Astrocyte of the cerebellum (primary cell): ENCODE measurements around the gene ATP10D.

ENCODE experiments used
- DNase-seq: peaks from one replicate; pipeline ENCODE4 v3.0.0-alpha.2; 2011; ENCODE audit warnings: low read depth
- H3K4me3 ChIP-seq: 2 replicates; pipeline ENCODE4 v1.5.1; 2011; ENCODE audit warnings: mild to moderate bottlenecking, low read depth, low read length, moderate library complexity
- in situ Hi-C: cut with HindIII; loops from 2 replicates; pipeline ENCODE4 v1.10.0; 2017; ENCODE audit warnings: low sequenced_read_pairs
- TF ChIP-seq, protein P1 (sequence below): IDR thresholded peaks from 2 replicates; pipeline ENCODE4 v1.5.1; 2012; ENCODE audit warnings: low read length, low read depth, moderate library complexity, mild to moderate bottlenecking; ENCODE audit errors: missing control alignments

Gene ATP10D

DNA sequence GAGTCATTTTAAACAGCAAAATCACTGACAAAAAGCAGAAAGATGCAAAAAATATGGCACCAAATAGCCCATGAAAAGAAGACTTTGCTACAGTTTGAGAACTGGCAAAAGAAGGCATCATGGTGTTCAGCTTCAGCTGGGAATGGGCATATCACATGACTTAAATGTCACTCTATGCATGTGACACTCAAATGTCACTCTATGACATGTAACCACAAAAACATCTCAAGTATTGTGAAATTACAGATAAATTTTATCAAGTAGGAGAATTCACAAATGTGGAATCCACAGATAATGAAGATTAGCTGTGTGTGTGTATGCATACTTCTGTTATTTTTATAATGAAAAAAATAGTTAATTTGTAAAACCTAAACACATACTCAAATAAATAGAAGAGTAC lies 81.9 kb downstream of the ATP10D start:
- no peak overlapping the region for H3K4me3 ChIP-seq
- in situ Hi-C loops: loop anchor here (5.0 kb wide), 1 partner anchor 90 kb away; no protein-coding TSS in a partner anchor
- no peak for DNase-seq
- TF ChIP-seq, protein P1, sequence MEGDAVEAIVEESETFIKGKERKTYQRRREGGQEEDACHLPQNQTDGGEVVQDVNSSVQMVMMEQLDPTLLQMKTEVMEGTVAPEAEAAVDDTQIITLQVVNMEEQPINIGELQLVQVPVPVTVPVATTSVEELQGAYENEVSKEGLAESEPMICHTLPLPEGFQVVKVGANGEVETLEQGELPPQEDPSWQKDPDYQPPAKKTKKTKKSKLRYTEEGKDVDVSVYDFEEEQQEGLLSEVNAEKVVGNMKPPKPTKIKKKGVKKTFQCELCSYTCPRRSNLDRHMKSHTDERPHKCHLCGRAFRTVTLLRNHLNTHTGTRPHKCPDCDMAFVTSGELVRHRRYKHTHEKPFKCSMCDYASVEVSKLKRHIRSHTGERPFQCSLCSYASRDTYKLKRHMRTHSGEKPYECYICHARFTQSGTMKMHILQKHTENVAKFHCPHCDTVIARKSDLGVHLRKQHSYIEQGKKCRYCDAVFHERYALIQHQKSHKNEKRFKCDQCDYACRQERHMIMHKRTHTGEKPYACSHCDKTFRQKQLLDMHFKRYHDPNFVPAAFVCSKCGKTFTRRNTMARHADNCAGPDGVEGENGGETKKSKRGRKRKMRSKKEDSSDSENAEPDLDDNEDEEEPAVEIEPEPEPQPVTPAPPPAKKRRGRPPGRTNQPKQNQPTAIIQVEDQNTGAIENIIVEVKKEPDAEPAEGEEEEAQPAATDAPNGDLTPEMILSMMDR: no peak

- H3K4me3 ChIP-seq: no peak overlapping the region
- TF ChIP-seq, protein P1: no peak
- in situ Hi-C loops: loop anchor here (5.0 kb wide), 1 partner anchor 90 kb away; no protein-coding TSS in a partner anchor
Measured at GRCh38 chr4:47567511-47567910, 82.4 kb downstream of the ATP10D start.

DNA sequence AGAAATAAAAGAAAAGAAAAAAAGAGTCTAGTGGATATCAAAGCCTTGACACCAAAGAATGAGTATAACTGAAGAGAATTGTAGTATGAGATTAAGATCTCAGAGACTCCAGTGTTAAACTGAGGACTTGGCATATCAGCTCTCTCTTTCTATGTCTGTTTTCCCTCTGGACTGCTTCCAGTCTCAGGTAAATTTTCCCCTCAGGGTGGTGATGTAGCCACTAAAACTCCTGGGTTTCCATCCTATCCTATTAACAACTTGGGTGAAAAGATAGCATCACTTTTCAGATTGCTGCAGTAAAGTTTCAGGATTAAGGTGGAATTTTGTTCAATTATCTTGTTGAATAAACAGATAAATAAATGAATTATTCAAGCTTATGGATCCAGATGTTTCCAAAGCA lies 85.7 kb downstream of the ATP10D start:
- DNase-seq: no peak

More at GRCh38 chr4:47567511-47567910, 82.4 kb downstream of the ATP10D start:
- no peak for DNase-seq

GRCh38 chr4:47572981-47573380 lies 87.9 kb downstream of the ATP10D start:
- DNase-seq: no peak
- TF ChIP-seq, protein P1: no peak
- H3K4me3 ChIP-seq: no peak overlapping the region
- in situ Hi-C loops: no loop called here

More for the DNA sequence above, 85.7 kb downstream of the ATP10D start:
- H3K4me3 ChIP-seq: no peak overlapping the region
- in situ Hi-C loops: no loop called here
- TF ChIP-seq, protein P1: no peak

- DNase-seq: peak; percentile 3
- TF ChIP-seq, protein P1: no peak
- in situ Hi-C loops: no loop called here
- H3K4me3 ChIP-seq: no peak overlapping the region
Measured at GRCh38 chr4:47577779-47578553, 92.9 kb downstream of the ATP10D start.

GRCh38 chr4:47579235-47579634 lies 94.2 kb downstream of the ATP10D start:
- no peak overlapping the region for H3K4me3 ChIP-seq
- in situ Hi-C loops: no loop called here
- no peak for DNase-seq
- TF ChIP-seq, protein P1: no peak
